Keratinocyte (primary cell): Measurements from ENCODE around the gene GMPS. TPM values are rescaled to one million over a fixed set of nuclear protein-coding genes. Genes with fewer than 3 reads are reported as not detected.
A peak's percentile ranks its signal among the peaks of the same experiment; 100 is the strongest.

Experiments used
- DNase-seq: peaks from one replicate; pipeline ENCODE4 v3.0.0-alpha.2; 2011; ENCODE audit warnings: low read depth, missing footprints, low spot score
- FAIRE-seq: peaks from 2 replicates; lab custom pipeline; 2011; peaks lifted over from hg19 to GRCh38; lab: Jason Lieb, UNC
- H2AFZ ChIP-seq: 2 replicates; pipeline ENCODE4 v1.6.0; 2012; ENCODE audit warnings: low read length, control low read depth, inconsistent platforms; ENCODE audit not compliant: control insufficient read depth
- H3K27ac ChIP-seq: 2 replicates; pipeline ENCODE4 v1.5.1; 2011; ENCODE audit warnings: low read length; ENCODE audit not compliant: control insufficient read depth, insufficient read depth
- H3K27me3 ChIP-seq: 3 replicates; pipeline ENCODE4 v1.6.0; 2011; ENCODE audit warnings: low read length; ENCODE audit not compliant: control insufficient read depth, insufficient read depth; ENCODE audit errors: extremely low read depth
- H3K36me3 ChIP-seq, 2 experiments: 2 replicates in 1 of 2; 3 replicates in 1 of 2; pipeline ENCODE4 v1.5.1; 2011; ENCODE audit warnings: low read length in 2 of 2, mild to moderate bottlenecking in 1 of 2; ENCODE audit not compliant: control insufficient read depth in 2 of 2, insufficient read depth in 2 of 2; ENCODE audit errors: extremely low read depth in 1 of 2
- H3K4me1 ChIP-seq: 3 replicates; pipeline ENCODE4 v1.5.1; 2011; ENCODE audit warnings: low read length; ENCODE audit not compliant: control insufficient read depth, insufficient read depth; ENCODE audit errors: extremely low read depth
- H3K4me2 ChIP-seq: 3 replicates; pipeline ENCODE4 v1.6.0; 2011; ENCODE audit warnings: low read depth, low read length; ENCODE audit not compliant: control insufficient read depth, insufficient read depth; ENCODE audit errors: extremely low read depth
- H3K4me3 ChIP-seq, 3 experiments: fragments of 200-600 bp in 1 of 3; sonication (generic) in 1 of 3; 2 replicates in 2 of 3; 3 replicates in 1 of 3; pipeline ENCODE4 v1.5.1; 2011 to 2016; ENCODE audit warnings: low read length in 3 of 3, mild to moderate bottlenecking in 3 of 3, control low read depth in 2 of 3, inconsistent platforms in 1 of 3, low read depth in 1 of 3, mixed read lengths in 1 of 3, mixed run types in 1 of 3, moderate library complexity in 1 of 3; ENCODE audit not compliant: control insufficient read depth in 2 of 3, insufficient read depth in 2 of 3; ENCODE audit errors: extremely low read depth in 1 of 3
- H3K79me2 ChIP-seq: 2 replicates; pipeline ENCODE4 v1.6.0; 2012; ENCODE audit warnings: low read length; ENCODE audit not compliant: control insufficient read depth, insufficient read depth
- H3K9ac ChIP-seq: 3 replicates; pipeline ENCODE4 v1.6.0; 2011; ENCODE audit warnings: low read length; ENCODE audit not compliant: control insufficient read depth, insufficient read depth; ENCODE audit errors: extremely low read depth
- H3K9me1 ChIP-seq: 3 replicates; pipeline ENCODE4 v1.6.0; 2011; ENCODE audit warnings: low read length; ENCODE audit not compliant: control insufficient read depth, insufficient read depth; ENCODE audit errors: extremely low read depth
- H3K9me3 ChIP-seq: 2 replicates; pipeline ENCODE4 v1.5.1; 2012; ENCODE audit warnings: low read depth, low read length; ENCODE audit not compliant: control insufficient read depth
- H4K20me1 ChIP-seq: 3 replicates; pipeline ENCODE4 v1.6.0; 2011; ENCODE audit warnings: low read length; ENCODE audit not compliant: control insufficient read depth, insufficient read depth; ENCODE audit errors: extremely low read depth
- CTCF ChIP-seq, 3 experiments: IDR thresholded peaks in 1 of 3; conservative IDR thresholded peaks in 1 of 3; optimal IDR thresholded peaks in 1 of 3; 2 replicates in 2 of 3; 3 replicates in 1 of 3; pipeline versions ENCODE3 to v1.5.1; 2011; ENCODE audit warnings: low read length in 3 of 3, mild to moderate bottlenecking in 3 of 3, moderate library complexity in 2 of 3, control low read depth in 1 of 3, inconsistent platforms in 1 of 3; ENCODE audit not compliant: insufficient read depth in 2 of 3; ENCODE audit errors: extremely low read depth in 1 of 3
- EZH2 ChIP-seq: IDR thresholded peaks from one replicate; pipeline ENCODE4 v1.6.1; 2012; ENCODE audit warnings: inconsistent platforms, mild to moderate bottlenecking, low read length, moderate library complexity
- dilution Hi-C: fragments of 300-500 bp; cut with MboI; formaldehyde crosslinking; loops from one replicate; pipeline ENCODE4 v1.7.0; 2020; ENCODE audit warnings: low sequenced_read_pairs; ENCODE audit not compliant: extremely low pct_ligation_motif_present
- polyA plus RNA-seq, 5 experiments: library from polyadenylated mRNA; depleted of rRNA in 3 of 5; stranded (reverse) in 3 of 5; stranded (forward) in 1 of 5; unstranded in 1 of 5; fragments of >200 nt; gene quantifications; 1 replicate in 1 of 5; 2 replicates in 3 of 5; 3 replicates in 1 of 5; pipeline versions ENCODE4 v1.2.1 to v1.2.3, GENCODE V29; 2011 to 2012; ENCODE audit warnings: missing spikeins in 2 of 5, low read depth in 1 of 5, low replicate concordance in 1 of 5

GMPS gene
- polyA plus RNA-seq, 1 donor (not counting 4 experiments of a cell fraction or from before 2014, with no cell fraction given): 51.8 TPM

GRCh38 chr3:155978324-155978723 is 107.9 kb downstream of the GMPS start:
- Histone ChIP-seq H3K79me2 (no peaks in the 10 kb centered on the region), H3K27me3 (no peaks in the 10 kb centered on the region), H3K4me1 (no peaks in the 10 kb centered on the region), H2AFZ (no peak overlapping the region), H3K4me2 (no peak overlapping the region), H3K27ac (no peak overlapping the region), H3K9me1 (no peaks in the 10 kb centered on the region), H4K20me1 (no peaks in the 10 kb centered on the region), H3K4me3 (no peak overlapping the region), H3K36me3 (no peaks in the 10 kb centered on the region), H3K9ac (no peak overlapping the region), H3K9me3 (no peaks in the 10 kb centered on the region)
- DNase-seq (no peak), FAIRE-seq (no peak)
- dilution Hi-C loops: no loop called here
- TF ChIP-seq EZH2 (no peak), CTCF (optimal IDR thresholded peaks at IDR 0.05 in 1 of 3, IDR thresholded peaks at IDR 0.05 in 1 of 3, conservative IDR thresholded peaks at IDR 0.05 in 1 of 3; ENCODE audit: extremely low read depth in 1 of 3, insufficient read depth in 2 of 3, low read length in 3 of 3) (peak in 2 of 3 experiments; percentile 30 to 38)

GRCh38 chr3:155979746-155980145 is 109.3 kb downstream of the GMPS start:
- no peak overlapping the region for H3K27ac ChIP-seq
- no peaks in the 10 kb centered on the region for H3K27me3 ChIP-seq
- no peak for TF ChIP-seq CTCF (optimal IDR thresholded peaks at IDR 0.05 in 1 of 3, IDR thresholded peaks at IDR 0.05 in 1 of 3, conservative IDR thresholded peaks at IDR 0.05 in 1 of 3; ENCODE audit: extremely low read depth in 1 of 3, insufficient read depth in 2 of 3, low read length in 3 of 3)
- TF ChIP-seq EZH2: no peak
- DNase-seq: no peak
- no peaks in the 10 kb centered on the region for H3K36me3 ChIP-seq
- dilution Hi-C loops: no loop called here
- no peak for FAIRE-seq
- H3K9me3 ChIP-seq: no peaks in the 10 kb centered on the region
- no peak overlapping the region for H3K4me3 ChIP-seq
- H3K79me2 ChIP-seq: no peaks in the 10 kb centered on the region
- no peak overlapping the region for H3K9ac ChIP-seq
- H4K20me1 ChIP-seq: no peaks in the 10 kb centered on the region
- H3K4me1 ChIP-seq: no peaks in the 10 kb centered on the region
- no peak overlapping the region for H3K4me2 ChIP-seq
- no peaks in the 10 kb centered on the region for H3K9me1 ChIP-seq
- H2AFZ ChIP-seq: no peak overlapping the region
